CD4-positive, alpha-beta T cell treated with Interleukin-12 subunit alpha and Interleukin-12 subunit beta, for 1 hour (primary cell): ENCODE data around the gene MGAT4D.
"Not testable (repeated sequence)": the region's sequence is repeated elsewhere in the genome, so short reads cannot be mapped to it uniquely, and the experiment has no call there.

Experiments
- DNase-seq: peaks from one replicate; pipeline ENCODE4 v3.0.0-alpha.2; 2020

The MGAT4D gene

GRCh38 chr4:140497747-140498636 lies at the start of gene MGAT4D:
Gene MGAT4D, minus strand, starts transcription at chr4:140498293. Its CDS starts 71 bp downstream, at chr4:140498222.
- no peak for DNase-seq

- no peak for DNase-seq
Observed at GRCh38 chr4:140533951-140534480, 35.9 kb upstream of the MGAT4D start.

- no peak for DNase-seq
Observed at GRCh38 chr4:140529434-140529833, 31.3 kb upstream of the MGAT4D start.

GRCh38 chr4:140523857-140524742 lies 26.0 kb upstream of the MGAT4D start, which contains the start of gene ELMOD2:
Gene ELMOD2, plus strand, starts transcription at chr4:140524168. Its CDS starts 1,261 bp downstream, at chr4:140525429.
- peak; percentile 98 for DNase-seq

GRCh38 chr4:140523370-140523856 lies 25.3 kb upstream of the MGAT4D start:
- DNase-seq, result no peak

GRCh38 chr4:140515423-140515822 lies 17.3 kb upstream of the MGAT4D start:
- no peak for DNase-seq

GRCh38 chr4:140513765-140514164 lies 15.7 kb upstream of the MGAT4D start:
- not testable (repeated sequence) for DNase-seq

- DNase-seq, result no peak
Observed at GRCh38 chr4:140504261-140504660, 6.2 kb upstream of the MGAT4D start.

GRCh38 chr4:140499391-140499790 lies 1.3 kb upstream of the MGAT4D start:
- no peak for DNase-seq

GRCh38 chr4:140497405-140497746 lies 717 bp downstream of the MGAT4D start:
- no peak for DNase-seq

GRCh38 chr4:140485939-140486338 lies 12.2 kb downstream of the MGAT4D start:
- no peak for DNase-seq

- no peak for DNase-seq
Observed at GRCh38 chr4:140483445-140483844, 14.6 kb downstream of the MGAT4D start.

GRCh38 chr4:140472156-140472555 lies 25.9 kb downstream of the MGAT4D start:
- DNase-seq, result no peak

- DNase-seq, result no peak
Observed at GRCh38 chr4:140469791-140470733, 28.0 kb downstream of the MGAT4D start.

- no peak for DNase-seq
Observed at GRCh38 chr4:140466146-140466545, 31.9 kb downstream of the MGAT4D start.

- DNase-seq, result no peak
Observed at GRCh38 chr4:140463614-140464013, 34.5 kb downstream of the MGAT4D start.

GRCh38 chr4:140463182-140463581 lies 34.9 kb downstream of the MGAT4D start:
- no peak for DNase-seq

- no peak for DNase-seq
Observed at GRCh38 chr4:140450352-140450751, 47.7 kb downstream of the MGAT4D start.

GRCh38 chr4:140448830-140449229 lies 49.3 kb downstream of the MGAT4D start:
- no peak for DNase-seq

- no peak for DNase-seq
Observed at GRCh38 chr4:140448162-140448561, 49.9 kb downstream of the MGAT4D start.

GRCh38 chr4:140444347-140444746 lies 53.7 kb downstream of the MGAT4D start:
- not testable (repeated sequence) for DNase-seq

GRCh38 chr4:140439644-140440142 lies 58.4 kb downstream of the MGAT4D start:
- DNase-seq, result no peak
